ENCODE measurements around the gene ITPR1.

The ITPR1 gene

GRCh38 chr3:4685673-4686345 is 192.7 kb downstream of the ITPR1 start:
- peaks cover 72% of the 10 kb centered on the region; the same call in 1 of the 2 replicates for H3K36me3 ChIP-seq (ENCODE audit: insufficient read depth, low read length)
- no peak overlapping the region for H3K9ac ChIP-seq (ENCODE audit: low read depth, low read length, poor library complexity, severe bottlenecking)
- no peaks in the 10 kb centered on the region for H3K4me1 ChIP-seq (ENCODE audit: insufficient read depth, low read length, poor library complexity, severe bottlenecking)
- TF ChIP-seq EZH2phosphoT487 (IDR thresholded peaks at IDR 0.05; ENCODE audit: borderline replicate concordance), result no peak
- H4K20me1 ChIP-seq (ENCODE audit: insufficient read depth, low read length, poor library complexity, severe bottlenecking), result no peaks in the 10 kb centered on the region
- no peak overlapping the region for H3K4me3 ChIP-seq (ENCODE audit: low read length, poor library complexity, severe bottlenecking)
- H3K4me2 ChIP-seq (ENCODE audit: low read depth, low read length, poor library complexity, severe bottlenecking), result no peak overlapping the region
- no peaks in the 10 kb centered on the region for H3F3A ChIP-seq (ENCODE audit: low read depth)
- no peaks in the 10 kb centered on the region for H3K79me2 ChIP-seq (ENCODE audit: insufficient read depth, low read length)
- H3K9me3 ChIP-seq (ENCODE audit: insufficient read depth, low read depth, low read length), result no peaks in the 10 kb centered on the region
- no peaks in the 10 kb centered on the region for H3K9me2 ChIP-seq (replicated peaks; ENCODE audit: low read depth, low read length)
- no peak overlapping the region for H2AFZ ChIP-seq (ENCODE audit: low read length)
- H3K27me3 ChIP-seq (ENCODE audit: insufficient read depth, low read length, poor library complexity, severe bottlenecking), result no peaks in the 10 kb centered on the region

GRCh38 chr3:4686619-4687018 is 193.5 kb downstream of the ITPR1 start:
- Histone ChIP-seq H3K4me1 (ENCODE audit: insufficient read depth, low read length, poor library complexity, severe bottlenecking) (no peaks in the 10 kb centered on the region), H4K20me1 (ENCODE audit: insufficient read depth, low read length, poor library complexity, severe bottlenecking) (no peaks in the 10 kb centered on the region), H3K9me3 (ENCODE audit: insufficient read depth, low read depth, low read length) (no peaks in the 10 kb centered on the region), H3K4me2 (ENCODE audit: low read depth, low read length, poor library complexity, severe bottlenecking) (no peak overlapping the region), H3K4me3 (ENCODE audit: low read length, poor library complexity, severe bottlenecking) (no peak overlapping the region), H3K36me3 (ENCODE audit: insufficient read depth, low read length) (peaks cover 67% of the 10 kb centered on the region; the same call in 1 of the 2 replicates), H3F3A (ENCODE audit: low read depth) (no peaks in the 10 kb centered on the region), H3K9ac (ENCODE audit: low read depth, low read length, poor library complexity, severe bottlenecking) (no peak overlapping the region), H2AFZ (ENCODE audit: low read length) (no peak overlapping the region), H3K79me2 (ENCODE audit: insufficient read depth, low read length) (no peaks in the 10 kb centered on the region), H3K9me2 (replicated peaks; ENCODE audit: low read depth, low read length) (no peaks in the 10 kb centered on the region), H3K27me3 (ENCODE audit: insufficient read depth, low read length, poor library complexity, severe bottlenecking) (no peaks in the 10 kb centered on the region)
- TF ChIP-seq CTCF (conservative IDR thresholded peaks at IDR 0.05; ENCODE audit: low read length), result no peak
- TF ChIP-seq EZH2phosphoT487 (IDR thresholded peaks at IDR 0.05; ENCODE audit: borderline replicate concordance), result no peak

GRCh38 chr3:4687167-4687566 is 194.0 kb downstream of the ITPR1 start:
- Histone ChIP-seq H2AFZ (ENCODE audit: low read length) (no peak overlapping the region), H3K4me1 (ENCODE audit: insufficient read depth, low read length, poor library complexity, severe bottlenecking) (no peaks in the 10 kb centered on the region), H3K27me3 (ENCODE audit: insufficient read depth, low read length, poor library complexity, severe bottlenecking) (no peaks in the 10 kb centered on the region), H3K79me2 (ENCODE audit: insufficient read depth, low read length) (no peaks in the 10 kb centered on the region), H3K4me2 (ENCODE audit: low read depth, low read length, poor library complexity, severe bottlenecking) (no peak overlapping the region), H3F3A (ENCODE audit: low read depth) (no peaks in the 10 kb centered on the region), H4K20me1 (ENCODE audit: insufficient read depth, low read length, poor library complexity, severe bottlenecking) (no peaks in the 10 kb centered on the region), H3K36me3 (ENCODE audit: insufficient read depth, low read length) (peaks cover 66% of the 10 kb centered on the region; the same call in 1 of the 2 replicates), H3K9me2 (replicated peaks; ENCODE audit: low read depth, low read length) (no peaks in the 10 kb centered on the region), H3K4me3 (ENCODE audit: low read length, poor library complexity, severe bottlenecking) (no peak overlapping the region), H3K9ac (ENCODE audit: low read depth, low read length, poor library complexity, severe bottlenecking) (no peak overlapping the region), H3K9me3 (ENCODE audit: insufficient read depth, low read depth, low read length) (no peaks in the 10 kb centered on the region)
- TF ChIP-seq EZH2phosphoT487 (IDR thresholded peaks at IDR 0.05; ENCODE audit: borderline replicate concordance) (no peak), CTCF (conservative IDR thresholded peaks at IDR 0.05; ENCODE audit: low read length) (no peak)

GRCh38 chr3:4687596-4687995 is 194.4 kb downstream of the ITPR1 start:
- no peaks in the 10 kb centered on the region for H3F3A ChIP-seq (ENCODE audit: low read depth)
- no peaks in the 10 kb centered on the region for H3K27me3 ChIP-seq (ENCODE audit: insufficient read depth, low read length, poor library complexity, severe bottlenecking)
- no peaks in the 10 kb centered on the region for H4K20me1 ChIP-seq (ENCODE audit: insufficient read depth, low read length, poor library complexity, severe bottlenecking)
- H3K9ac ChIP-seq (ENCODE audit: low read depth, low read length, poor library complexity, severe bottlenecking), result no peak overlapping the region
- no peaks in the 10 kb centered on the region for H3K9me2 ChIP-seq (replicated peaks; ENCODE audit: low read depth, low read length)
- no peak overlapping the region for H3K4me3 ChIP-seq (ENCODE audit: low read length, poor library complexity, severe bottlenecking)
- peaks cover 66% of the 10 kb centered on the region; the same call in 1 of the 2 replicates for H3K36me3 ChIP-seq (ENCODE audit: insufficient read depth, low read length)
- H2AFZ ChIP-seq (ENCODE audit: low read length), result no peak overlapping the region
- H3K4me2 ChIP-seq (ENCODE audit: low read depth, low read length, poor library complexity, severe bottlenecking), result no peak overlapping the region
- H3K9me3 ChIP-seq (ENCODE audit: insufficient read depth, low read depth, low read length), result no peaks in the 10 kb centered on the region
- H3K4me1 ChIP-seq (ENCODE audit: insufficient read depth, low read length, poor library complexity, severe bottlenecking), result no peaks in the 10 kb centered on the region
- no peak for TF ChIP-seq EZH2phosphoT487 (IDR thresholded peaks at IDR 0.05; ENCODE audit: borderline replicate concordance)
- H3K79me2 ChIP-seq (ENCODE audit: insufficient read depth, low read length), result no peaks in the 10 kb centered on the region

Data from Loucy (cell line).